HepG2 (cell line): ENCODE data around the gene PRRT1. TPM values are rescaled to one million over a fixed set of nuclear protein-coding genes. Genes with fewer than 3 reads are reported as not detected.

Source experiments
- ARID4A ChIP-seq: sonication (generic); formaldehyde crosslinking; IDR thresholded peaks from 2 replicates; pipeline ENCODE4 v1.5.0; 2020; ENCODE audit warnings: mild to moderate bottlenecking, missing genetic modification reagents, borderline replicate concordance
- CAMTA2 ChIP-seq: sonication (generic); formaldehyde crosslinking; IDR thresholded peaks from 2 replicates; pipeline ENCODE4 v1.4.0; 2020; ENCODE audit warnings: mild to moderate bottlenecking, missing genetic modification reagents, borderline replicate concordance
- CCDC6 ChIP-seq: sonication (generic); formaldehyde crosslinking; IDR thresholded peaks from 2 replicates; pipeline ENCODE4 v1.8.1; 2022; ENCODE audit warnings: mild to moderate bottlenecking, missing genetic modification reagents, moderate library complexity
- ELF4 ChIP-seq: sonication (generic); formaldehyde crosslinking; IDR thresholded peaks from 2 replicates; pipeline ENCODE4 v1.5.0; 2020; ENCODE audit warnings: missing genetic modification reagents, mild to moderate bottlenecking, moderate library complexity, borderline replicate concordance
- FOSL2 ChIP-seq: sonication (generic); formaldehyde crosslinking; IDR thresholded peaks from 2 replicates; pipeline ENCODE4 v1.4.0; 2020; ENCODE audit warnings: missing genetic modification reagents
- NR3C1 ChIP-seq: sonication (generic); formaldehyde crosslinking; IDR thresholded peaks from 2 replicates; pipeline ENCODE4 v1.4.0; 2020; ENCODE audit warnings: missing genetic modification reagents
- PATZ1 ChIP-seq: sonication (generic); formaldehyde crosslinking; IDR thresholded peaks from 2 replicates; pipeline ENCODE4 v1.4.0; 2020; ENCODE audit warnings: missing genetic modification reagents
- ZKSCAN5 ChIP-seq: sonication (generic); formaldehyde crosslinking; IDR thresholded peaks from 2 replicates; pipeline ENCODE4 v1.5.1; 2020; ENCODE audit warnings: mild to moderate bottlenecking, missing genetic modification reagents
- ZNF3 ChIP-seq: IDR thresholded peaks from 2 replicates; pipeline ENCODE4 v1.7.0; 2017; ENCODE audit warnings: inconsistent platforms
- ZNF713 ChIP-seq: sonication (generic); formaldehyde crosslinking; IDR thresholded peaks from 2 replicates; pipeline ENCODE4 v1.4.0; 2020; ENCODE audit warnings: mild to moderate bottlenecking, missing genetic modification reagents
- ZNF782 ChIP-seq: sonication (generic); formaldehyde crosslinking; IDR thresholded peaks from 2 replicates; pipeline ENCODE4 v1.4.0; 2020; ENCODE audit warnings: missing genetic modification reagents, mild to moderate bottlenecking, borderline replicate concordance
- ZNF788 ChIP-seq: sonication (generic); formaldehyde crosslinking; IDR thresholded peaks from 2 replicates; pipeline ENCODE4 v1.5.0; 2020; ENCODE audit warnings: mild to moderate bottlenecking, missing genetic modification reagents, borderline replicate concordance
- ZNF883 ChIP-seq: sonication (generic); formaldehyde crosslinking; IDR thresholded peaks from 2 replicates; pipeline ENCODE4 v1.5.1; 2020; ENCODE audit warnings: mild to moderate bottlenecking, missing genetic modification reagents; ENCODE audit errors: not compliant biosample characterization
- polyA plus RNA-seq, 8 experiments: library from polyadenylated mRNA; depleted of rRNA in 3 of 8; stranded (reverse) in 7 of 8; unstranded in 1 of 8; fragments of >200 nt; fragmentation: Illumina TruSeq in 4 of 8; extraction: Trizol in 4 of 8; gene quantifications; 2 replicates each; pipeline versions ENCODE4 v1.2.1 to v1.2.3, GENCODE V29; 2011 to 2016; ENCODE audit warnings: low read depth in 4 of 8, missing spikeins in 1 of 8, mixed read lengths in 1 of 8; ENCODE audit not compliant: insufficient read depth in 1 of 8
- total RNA-seq, 5 experiments: library from RNA; depleted of rRNA; stranded (reverse); fragments of >200 nt; fragmentation: Illumina TruSeq; extraction: Trizol; gene quantifications; 2 replicates each; pipeline ENCODE4 v1.2.3, GENCODE V29; 2016; ENCODE audit warnings: low read depth in 1 of 5
- TF ChIP-seq, protein P1 (sequence below): sonication (generic); formaldehyde crosslinking; IDR thresholded peaks from 2 replicates; pipeline ENCODE4 v1.4.0; 2020; ENCODE audit warnings: mild to moderate bottlenecking, missing genetic modification reagents
- TF ChIP-seq, protein P2 (sequence below), 2 experiments: sonication (generic) in 1 of 2; formaldehyde crosslinking in 1 of 2; IDR thresholded peaks; 2 replicates each; pipeline versions ENCODE4 v1.4.0 to v1.6.1; 2018 to 2020; ENCODE audit warnings: missing genetic modification reagents in 2 of 2, borderline replicate concordance in 1 of 2, low read depth in 1 of 2, mild to moderate bottlenecking in 1 of 2, missing biosample characterization in 1 of 2
- TF ChIP-seq, protein P3 (sequence below), 2 experiments: fragments of 450-650 bp in 1 of 2; sonication (generic) in 1 of 2; formaldehyde crosslinking; IDR thresholded peaks; 2 replicates each; pipeline versions ENCODE4 v1.5.0 to v1.8.0; 2020 to 2022; ENCODE audit warnings: mild to moderate bottlenecking in 1 of 2, missing genetic modification reagents in 1 of 2

The PRRT1 gene
- total and polyA plus RNA-seq, 2 of the 13 experiments (the other 11 are each of a cell fraction or from before 2014, with no cell fraction given): 0.64 to 1.4 TPM

DNA sequence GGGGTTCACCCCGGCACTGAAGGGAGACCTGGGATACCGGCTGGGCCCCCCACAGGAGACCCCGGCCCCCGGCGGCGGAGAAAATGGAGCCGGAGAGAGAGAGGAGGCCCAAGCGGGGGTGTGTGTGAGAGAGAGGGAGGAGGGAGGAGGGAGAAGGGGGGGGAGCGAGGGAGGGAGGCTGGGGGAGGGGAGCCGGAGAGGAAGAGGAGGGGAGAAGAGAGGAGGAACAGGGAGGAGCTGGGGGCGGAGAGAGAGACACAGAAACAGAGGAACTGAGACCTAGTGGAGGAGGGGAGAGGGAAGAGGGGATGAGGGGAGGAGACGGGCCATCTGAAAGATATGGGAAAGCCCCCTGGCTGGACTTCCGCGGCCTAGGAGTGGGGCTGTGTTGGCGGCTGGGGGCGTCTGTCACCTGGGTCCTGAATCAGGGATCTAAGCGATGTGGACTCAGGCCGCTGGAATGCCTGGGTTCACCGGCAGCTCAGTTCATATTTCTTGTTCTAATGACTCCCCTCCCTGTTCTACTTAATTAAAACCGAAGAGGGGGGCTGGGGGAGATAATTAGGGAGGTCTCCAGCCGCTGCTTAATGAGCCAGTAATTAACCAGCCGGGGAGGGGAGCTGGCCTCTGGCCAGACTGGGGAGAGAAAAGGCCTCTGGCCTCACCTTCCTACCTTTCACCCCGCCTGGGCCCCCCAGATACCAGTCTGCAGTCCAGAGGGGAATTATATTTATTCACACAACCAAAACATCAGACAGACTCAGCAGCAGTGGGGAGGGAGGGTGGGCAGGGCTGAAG, 38.5 kb upstream of the PRRT1 start, which contains the start of gene PBX2 (continued):
- TF ChIP-seq ARID4A (CRISPR knock-in tag) (peak; percentile 61; the same call in 1 of the 2 replicates), ZNF3 (CRISPR knock-in tag) (0 out of 2 replicates have a peak, but pooled peaks have one; percentile 14), CCDC6 (no peak), PATZ1 (CRISPR knock-in tag) (peak; percentile 70; the same call in 1 of the 2 replicates), ZNF782 (CRISPR knock-in tag) (peak; percentile 54; the same call in 1 of the 2 replicates), ZNF713 (CRISPR knock-in tag) (0 out of 2 replicates have a peak, but pooled peaks have one; percentile 82), ELF4 (0 out of 2 replicates have a peak, but pooled peaks have one; percentile 38), CAMTA2 (0 out of 2 replicates have a peak, but pooled peaks have one; percentile 20), NR3C1 (CRISPR knock-in tag) (no peak), ZNF788 (CRISPR knock-in tag) (peak; percentile 75; the same call in 1 of the 2 replicates), ZKSCAN5 (peak; percentile 86), FOSL2 (CRISPR knock-in tag) (no peak; the same call in 1 of the 2 replicates), ZNF883 (CRISPR knock-in tag) (no peak)
- TF ChIP-seq, protein P1, sequence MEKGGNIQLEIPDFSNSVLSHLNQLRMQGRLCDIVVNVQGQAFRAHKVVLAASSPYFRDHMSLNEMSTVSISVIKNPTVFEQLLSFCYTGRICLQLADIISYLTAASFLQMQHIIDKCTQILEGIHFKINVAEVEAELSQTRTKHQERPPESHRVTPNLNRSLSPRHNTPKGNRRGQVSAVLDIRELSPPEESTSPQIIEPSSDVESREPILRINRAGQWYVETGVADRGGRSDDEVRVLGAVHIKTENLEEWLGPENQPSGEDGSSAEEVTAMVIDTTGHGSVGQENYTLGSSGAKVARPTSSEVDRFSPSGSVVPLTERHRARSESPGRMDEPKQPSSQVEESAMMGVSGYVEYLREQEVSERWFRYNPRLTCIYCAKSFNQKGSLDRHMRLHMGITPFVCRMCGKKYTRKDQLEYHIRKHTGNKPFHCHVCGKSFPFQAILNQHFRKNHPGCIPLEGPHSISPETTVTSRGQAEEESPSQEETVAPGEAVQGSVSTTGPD (CRISPR knock-in tag): 0 out of 2 replicates have a peak, but pooled peaks have one; percentile 48
- TF ChIP-seq, protein P2, sequence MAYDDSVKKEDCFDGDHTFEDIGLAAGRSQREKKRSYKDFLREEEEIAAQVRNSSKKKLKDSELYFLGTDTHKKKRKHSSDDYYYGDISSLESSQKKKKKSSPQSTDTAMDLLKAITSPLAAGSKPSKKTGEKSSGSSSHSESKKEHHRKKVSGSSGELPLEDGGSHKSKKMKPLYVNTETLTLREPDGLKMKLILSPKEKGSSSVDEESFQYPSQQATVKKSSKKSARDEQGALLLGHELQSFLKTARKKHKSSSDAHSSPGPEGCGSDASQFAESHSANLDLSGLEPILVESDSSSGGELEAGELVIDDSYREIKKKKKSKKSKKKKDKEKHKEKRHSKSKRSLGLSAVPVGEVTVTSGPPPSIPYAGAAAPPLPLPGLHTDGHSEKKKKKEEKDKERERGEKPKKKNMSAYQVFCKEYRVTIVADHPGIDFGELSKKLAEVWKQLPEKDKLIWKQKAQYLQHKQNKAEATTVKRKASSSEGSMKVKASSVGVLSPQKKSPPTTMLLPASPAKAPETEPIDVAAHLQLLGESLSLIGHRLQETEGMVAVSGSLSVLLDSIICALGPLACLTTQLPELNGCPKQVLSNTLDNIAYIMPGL (CRISPR knock-in tag; IDR thresholded peaks at IDR 0.05; ENCODE audit: borderline replicate concordance in 1 of 2, low read depth in 1 of 2): peak; percentile 11 to 75; a peak in 2 of 4 replicates
- TF ChIP-seq, protein P3, sequence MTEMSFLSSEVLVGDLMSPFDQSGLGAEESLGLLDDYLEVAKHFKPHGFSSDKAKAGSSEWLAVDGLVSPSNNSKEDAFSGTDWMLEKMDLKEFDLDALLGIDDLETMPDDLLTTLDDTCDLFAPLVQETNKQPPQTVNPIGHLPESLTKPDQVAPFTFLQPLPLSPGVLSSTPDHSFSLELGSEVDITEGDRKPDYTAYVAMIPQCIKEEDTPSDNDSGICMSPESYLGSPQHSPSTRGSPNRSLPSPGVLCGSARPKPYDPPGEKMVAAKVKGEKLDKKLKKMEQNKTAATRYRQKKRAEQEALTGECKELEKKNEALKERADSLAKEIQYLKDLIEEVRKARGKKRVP (CRISPR knock-in tag; IDR thresholded peaks at IDR 0.05): no peak
